ENCODE results near the gene GIMAP5. TPM values are rescaled to one million over a fixed set of nuclear protein-coding genes. Genes with fewer than 3 reads are reported as not detected.

GIMAP5 gene
- polyA plus RNA-seq, 1 of the 3 experiments (the other 2 are of a cell fraction) = not detected

DNA sequence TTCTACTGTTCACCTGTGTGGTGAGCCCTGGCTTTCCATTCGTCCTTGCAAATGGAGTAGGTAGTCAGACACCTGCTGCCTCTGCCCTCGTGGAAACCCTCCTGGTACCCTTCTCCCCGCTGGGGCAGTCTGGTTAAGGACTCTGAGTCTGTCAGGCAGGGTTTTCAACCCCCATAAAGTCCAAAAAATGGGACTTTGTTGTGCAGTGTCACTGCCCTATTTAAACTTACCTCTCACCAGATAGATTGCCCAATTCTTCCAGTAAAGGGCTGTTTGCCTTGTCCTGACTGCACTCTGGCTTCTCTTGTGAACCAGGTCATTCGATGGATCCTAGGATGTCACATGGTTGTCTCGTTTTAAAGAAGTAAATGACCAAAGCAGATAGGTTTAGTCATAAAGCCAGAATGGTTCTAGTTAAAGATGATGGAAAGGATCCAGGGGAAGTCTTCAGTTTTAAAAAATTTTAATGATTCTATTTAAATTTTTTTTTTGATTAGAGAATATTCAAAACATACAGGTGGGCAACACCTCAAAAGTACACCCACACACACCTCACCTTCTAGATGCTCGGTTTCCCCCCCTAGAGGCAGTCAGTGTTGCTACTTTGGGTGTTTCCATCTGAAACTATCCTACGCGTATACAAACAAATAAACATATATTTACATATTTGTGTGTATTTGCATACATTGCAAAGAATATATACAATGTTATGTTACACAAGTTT, 41.0 kb downstream of the GIMAP5 start:
- no peaks in the 10 kb centered on the region for H4K20me1 ChIP-seq (ENCODE audit: insufficient read depth)
- DNase-seq = no peak
- no peak overlapping the region for H3K4me3 ChIP-seq (ENCODE audit: low read depth in 2 of 2, low read length in 1 of 2)
- H3K79me2 ChIP-seq (ENCODE audit: insufficient read depth) = no peaks in the 10 kb centered on the region
- H3K27me3 ChIP-seq (ENCODE audit: insufficient read depth) = no peaks in the 10 kb centered on the region; the same call in 1 of the 2 replicates
- no peak overlapping the region for H2AFZ ChIP-seq (ENCODE audit: low read depth)
- no peaks in the 10 kb centered on the region for H3K9me3 ChIP-seq
- 42% methylated on average over 8 of the region's 8 CpGs for WGBS (ENCODE audit: low lambda C conversion rate)
- no peaks in the 10 kb centered on the region for H3K9me2 ChIP-seq
- no peak overlapping the region for H3K27ac ChIP-seq (ENCODE audit: low read depth in 2 of 2, low read length in 1 of 2)
- no peak overlapping the region for H3K4me2 ChIP-seq
- H3K36me3 ChIP-seq (replicated peaks in 1 of 2; ENCODE audit: control insufficient read depth in 1 of 2, insufficient read depth in 2 of 2, low read length in 1 of 2) = no peaks in the 10 kb centered on the region
- H3F3A ChIP-seq (replicated peaks; ENCODE audit: insufficient read depth) = no peaks in the 10 kb centered on the region
- POLR2A ChIA-PET = interaction anchor here (1.1 kb wide), 1 partner anchor 9 kb away, joined by 3 read pairs; no protein-coding TSS in a partner anchor
- CTCF ChIA-PET = interaction anchor here (0.6 to 12.3 kb wide), 68 partner anchors 10 to 913 kb away, joined by 3 to 136 read pairs (median 5); partner anchors contain the start of genes ABCB8, AOC1, NOS3 and TMEM176A
- no peak overlapping the region for H3K9ac ChIP-seq
- peaks cover 0 to 6% of the 10 kb centered on the region in 2 experiments; a peak in 2 of 4 replicates for H3K4me1 ChIP-seq (ENCODE audit: control insufficient read depth in 1 of 2, insufficient read depth in 2 of 2, low read depth in 1 of 2, low read length in 1 of 2)
- TF ChIP-seq FOXJ3 (CRISPR knock-in tag; IDR thresholded peaks at IDR 0.05) (no peak), RAD21 (IDR thresholded peaks at IDR 0.05; ENCODE audit: low read length) (no peak), GABPA (IDR thresholded peaks at IDR 0.05; ENCODE audit: low read depth) (no peak), SIN3A (IDR thresholded peaks at IDR 0.05; ENCODE audit: borderline replicate concordance, low read depth, low read length) (no peak), FOXM1 (IDR thresholded peaks at IDR 0.05; ENCODE audit: low read depth) (no peak), EP300 (IDR thresholded peaks at IDR 0.05; ENCODE audit: borderline replicate concordance in 1 of 2, low read depth in 1 of 2, low read length in 1 of 2) (no peak), MXI1 (IDR thresholded peaks at IDR 0.05; ENCODE audit: low read depth, low read length) (no peak), TEAD4 (IDR thresholded peaks at IDR 0.05; ENCODE audit: borderline replicate concordance, insufficient read depth) (no peak), NFIC (IDR thresholded peaks at IDR 0.05; ENCODE audit: borderline replicate concordance) (no peak), RCOR1 (IDR thresholded peaks at IDR 0.05; ENCODE audit: low read length) (no peak), FOSL2 (IDR thresholded peaks at IDR 0.05; ENCODE audit: borderline replicate concordance, low read depth) (no peak), EZH2phosphoT487 (IDR thresholded peaks at IDR 0.05; ENCODE audit: borderline replicate concordance, low read depth) (no peak), TAF1 (IDR thresholded peaks at IDR 0.05; ENCODE audit: borderline replicate concordance, low read depth, low read length) (no peak), GATA2 (CRISPR knock-in tag; IDR thresholded peaks at IDR 0.05) (no peak), NRF1 (IDR thresholded peaks at IDR 0.05; ENCODE audit: low read depth, low read length) (no peak)
- TF ChIP-seq, protein P1, sequence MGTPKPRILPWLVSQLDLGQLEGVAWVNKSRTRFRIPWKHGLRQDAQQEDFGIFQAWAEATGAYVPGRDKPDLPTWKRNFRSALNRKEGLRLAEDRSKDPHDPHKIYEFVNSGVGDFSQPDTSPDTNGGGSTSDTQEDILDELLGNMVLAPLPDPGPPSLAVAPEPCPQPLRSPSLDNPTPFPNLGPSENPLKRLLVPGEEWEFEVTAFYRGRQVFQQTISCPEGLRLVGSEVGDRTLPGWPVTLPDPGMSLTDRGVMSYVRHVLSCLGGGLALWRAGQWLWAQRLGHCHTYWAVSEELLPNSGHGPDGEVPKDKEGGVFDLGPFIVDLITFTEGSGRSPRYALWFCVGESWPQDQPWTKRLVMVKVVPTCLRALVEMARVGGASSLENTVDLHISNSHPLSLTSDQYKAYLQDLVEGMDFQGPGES (IDR thresholded peaks at IDR 0.05; ENCODE audit: low read depth, low read length) = no peak
- TF ChIP-seq, protein P2, sequence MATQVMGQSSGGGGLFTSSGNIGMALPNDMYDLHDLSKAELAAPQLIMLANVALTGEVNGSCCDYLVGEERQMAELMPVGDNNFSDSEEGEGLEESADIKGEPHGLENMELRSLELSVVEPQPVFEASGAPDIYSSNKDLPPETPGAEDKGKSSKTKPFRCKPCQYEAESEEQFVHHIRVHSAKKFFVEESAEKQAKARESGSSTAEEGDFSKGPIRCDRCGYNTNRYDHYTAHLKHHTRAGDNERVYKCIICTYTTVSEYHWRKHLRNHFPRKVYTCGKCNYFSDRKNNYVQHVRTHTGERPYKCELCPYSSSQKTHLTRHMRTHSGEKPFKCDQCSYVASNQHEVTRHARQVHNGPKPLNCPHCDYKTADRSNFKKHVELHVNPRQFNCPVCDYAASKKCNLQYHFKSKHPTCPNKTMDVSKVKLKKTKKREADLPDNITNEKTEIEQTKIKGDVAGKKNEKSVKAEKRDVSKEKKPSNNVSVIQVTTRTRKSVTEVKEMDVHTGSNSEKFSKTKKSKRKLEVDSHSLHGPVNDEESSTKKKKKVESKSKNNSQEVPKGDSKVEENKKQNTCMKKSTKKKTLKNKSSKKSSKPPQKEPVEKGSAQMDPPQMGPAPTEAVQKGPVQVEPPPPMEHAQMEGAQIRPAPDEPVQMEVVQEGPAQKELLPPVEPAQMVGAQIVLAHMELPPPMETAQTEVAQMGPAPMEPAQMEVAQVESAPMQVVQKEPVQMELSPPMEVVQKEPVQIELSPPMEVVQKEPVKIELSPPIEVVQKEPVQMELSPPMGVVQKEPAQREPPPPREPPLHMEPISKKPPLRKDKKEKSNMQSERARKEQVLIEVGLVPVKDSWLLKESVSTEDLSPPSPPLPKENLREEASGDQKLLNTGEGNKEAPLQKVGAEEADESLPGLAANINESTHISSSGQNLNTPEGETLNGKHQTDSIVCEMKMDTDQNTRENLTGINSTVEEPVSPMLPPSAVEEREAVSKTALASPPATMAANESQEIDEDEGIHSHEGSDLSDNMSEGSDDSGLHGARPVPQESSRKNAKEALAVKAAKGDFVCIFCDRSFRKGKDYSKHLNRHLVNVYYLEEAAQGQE (IDR thresholded peaks at IDR 0.05; ENCODE audit: low read depth, low read length) = no peak
